ENCODE data around the gene COL2A1. TPM values are rescaled to one million over a fixed set of nuclear protein-coding genes. Genes with fewer than 3 reads are reported as not detected.

Gene COL2A1
- total RNA-seq, 1 experiment from 2014 or later: 1.4 TPM

DNA sequence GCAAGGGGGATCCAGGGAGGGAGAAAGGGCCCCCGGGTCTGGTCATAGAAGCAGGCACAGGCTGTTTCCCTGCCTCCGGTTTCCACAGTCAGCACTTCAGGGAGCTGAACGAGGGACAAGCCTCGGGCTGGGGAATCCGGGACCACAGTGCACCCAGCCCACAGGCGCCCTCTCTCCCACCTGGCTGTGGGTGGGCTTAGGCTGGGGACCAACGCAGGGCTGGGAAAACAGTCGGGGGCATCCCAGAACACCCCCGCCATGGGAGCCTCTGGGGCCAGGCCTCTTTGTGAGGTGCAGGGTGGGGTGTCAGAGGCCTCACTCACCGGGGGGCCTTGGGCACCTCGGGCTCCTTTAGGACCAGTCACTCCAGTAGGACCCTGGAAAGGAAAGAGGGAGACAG, 24.6 kb downstream of the COL2A1 start:
- no peaks in the 10 kb centered on the region for H3K9me3 ChIP-seq (ENCODE audit: control insufficient read depth, insufficient read depth, low read depth, low read length)
- POLR2A ChIA-PET: no interaction called here
- BruUV-seq (replicated peaks): no TSS peak
- ATAC-seq (no peak), DNase-seq (ENCODE audit: low read depth, low spot score) (no peak)
- in situ Hi-C loops (cut with HindIII; ENCODE audit: low pct_unique_long_range_greater_than_20kb, low sequenced_read_pairs): no loop called here
- CTCF ChIA-PET: no interaction called here
- intact Hi-C loops (cut with micrococcal nuclease; ENCODE audit: unreplicated experiment): no loop called here
- no peak overlapping the region for H3K27ac ChIP-seq (ENCODE audit: low read length)
- H3K36me3 ChIP-seq (ENCODE audit: control insufficient read depth, insufficient read depth, low read length): no peaks in the 10 kb centered on the region
- no peaks in the 10 kb centered on the region for H3K4me1 ChIP-seq (ENCODE audit: control insufficient read depth, insufficient read depth, low read length)
- H3K4me3 ChIP-seq (ENCODE audit: low read depth in 2 of 2, low read length in 2 of 2): no peak overlapping the region
- TF ChIP-seq POLR2AphosphoS5 (IDR thresholded peaks at IDR 0.05; ENCODE audit: low read depth, low read length) (no peak), SIN3A (IDR thresholded peaks at IDR 0.05; ENCODE audit: borderline replicate concordance, insufficient read depth, low read depth, low read length) (no peak), TCF7L2 (IDR thresholded peaks at IDR 0.05; ENCODE audit: low read depth, low read length) (no peak)
- TF ChIP-seq, protein P1, sequence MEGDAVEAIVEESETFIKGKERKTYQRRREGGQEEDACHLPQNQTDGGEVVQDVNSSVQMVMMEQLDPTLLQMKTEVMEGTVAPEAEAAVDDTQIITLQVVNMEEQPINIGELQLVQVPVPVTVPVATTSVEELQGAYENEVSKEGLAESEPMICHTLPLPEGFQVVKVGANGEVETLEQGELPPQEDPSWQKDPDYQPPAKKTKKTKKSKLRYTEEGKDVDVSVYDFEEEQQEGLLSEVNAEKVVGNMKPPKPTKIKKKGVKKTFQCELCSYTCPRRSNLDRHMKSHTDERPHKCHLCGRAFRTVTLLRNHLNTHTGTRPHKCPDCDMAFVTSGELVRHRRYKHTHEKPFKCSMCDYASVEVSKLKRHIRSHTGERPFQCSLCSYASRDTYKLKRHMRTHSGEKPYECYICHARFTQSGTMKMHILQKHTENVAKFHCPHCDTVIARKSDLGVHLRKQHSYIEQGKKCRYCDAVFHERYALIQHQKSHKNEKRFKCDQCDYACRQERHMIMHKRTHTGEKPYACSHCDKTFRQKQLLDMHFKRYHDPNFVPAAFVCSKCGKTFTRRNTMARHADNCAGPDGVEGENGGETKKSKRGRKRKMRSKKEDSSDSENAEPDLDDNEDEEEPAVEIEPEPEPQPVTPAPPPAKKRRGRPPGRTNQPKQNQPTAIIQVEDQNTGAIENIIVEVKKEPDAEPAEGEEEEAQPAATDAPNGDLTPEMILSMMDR (IDR thresholded peaks at IDR 0.05): no peak
- TF ChIP-seq, protein P2, sequence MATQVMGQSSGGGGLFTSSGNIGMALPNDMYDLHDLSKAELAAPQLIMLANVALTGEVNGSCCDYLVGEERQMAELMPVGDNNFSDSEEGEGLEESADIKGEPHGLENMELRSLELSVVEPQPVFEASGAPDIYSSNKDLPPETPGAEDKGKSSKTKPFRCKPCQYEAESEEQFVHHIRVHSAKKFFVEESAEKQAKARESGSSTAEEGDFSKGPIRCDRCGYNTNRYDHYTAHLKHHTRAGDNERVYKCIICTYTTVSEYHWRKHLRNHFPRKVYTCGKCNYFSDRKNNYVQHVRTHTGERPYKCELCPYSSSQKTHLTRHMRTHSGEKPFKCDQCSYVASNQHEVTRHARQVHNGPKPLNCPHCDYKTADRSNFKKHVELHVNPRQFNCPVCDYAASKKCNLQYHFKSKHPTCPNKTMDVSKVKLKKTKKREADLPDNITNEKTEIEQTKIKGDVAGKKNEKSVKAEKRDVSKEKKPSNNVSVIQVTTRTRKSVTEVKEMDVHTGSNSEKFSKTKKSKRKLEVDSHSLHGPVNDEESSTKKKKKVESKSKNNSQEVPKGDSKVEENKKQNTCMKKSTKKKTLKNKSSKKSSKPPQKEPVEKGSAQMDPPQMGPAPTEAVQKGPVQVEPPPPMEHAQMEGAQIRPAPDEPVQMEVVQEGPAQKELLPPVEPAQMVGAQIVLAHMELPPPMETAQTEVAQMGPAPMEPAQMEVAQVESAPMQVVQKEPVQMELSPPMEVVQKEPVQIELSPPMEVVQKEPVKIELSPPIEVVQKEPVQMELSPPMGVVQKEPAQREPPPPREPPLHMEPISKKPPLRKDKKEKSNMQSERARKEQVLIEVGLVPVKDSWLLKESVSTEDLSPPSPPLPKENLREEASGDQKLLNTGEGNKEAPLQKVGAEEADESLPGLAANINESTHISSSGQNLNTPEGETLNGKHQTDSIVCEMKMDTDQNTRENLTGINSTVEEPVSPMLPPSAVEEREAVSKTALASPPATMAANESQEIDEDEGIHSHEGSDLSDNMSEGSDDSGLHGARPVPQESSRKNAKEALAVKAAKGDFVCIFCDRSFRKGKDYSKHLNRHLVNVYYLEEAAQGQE (IDR thresholded peaks at IDR 0.05; ENCODE audit: insufficient read depth in 1 of 2, low read depth in 2 of 2, low read length in 1 of 2): no peak
- H3K27me3 ChIP-seq (ENCODE audit: control insufficient read depth, insufficient read depth, low read length): no peaks in the 10 kb centered on the region

DNA sequence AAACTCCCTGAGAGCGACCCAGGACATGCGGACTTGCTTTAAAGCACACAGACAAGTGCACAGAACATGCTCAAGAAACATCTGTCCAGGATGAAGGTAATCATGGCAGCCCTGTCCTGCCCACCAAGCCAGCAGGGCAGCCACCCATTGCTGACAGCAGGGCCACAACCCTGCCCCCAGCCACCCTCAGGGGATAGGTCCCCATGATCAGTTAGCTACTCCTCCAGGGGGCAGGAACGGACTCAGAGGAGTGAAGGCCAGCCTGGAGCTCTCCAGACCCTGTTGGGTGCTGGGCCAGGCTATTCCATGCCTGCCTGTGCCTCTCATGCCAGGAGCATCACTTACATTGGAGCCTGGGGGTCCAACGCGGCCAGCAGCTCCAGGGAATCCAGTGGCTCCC, 25.1 kb downstream of the COL2A1 start:
- Histone ChIP-seq H3K27me3 (ENCODE audit: control insufficient read depth, insufficient read depth, low read length) (no peaks in the 10 kb centered on the region), H3K4me1 (ENCODE audit: control insufficient read depth, insufficient read depth, low read length) (no peaks in the 10 kb centered on the region), H3K4me3 (ENCODE audit: low read depth in 2 of 2, low read length in 2 of 2) (no peak overlapping the region), H3K36me3 (ENCODE audit: control insufficient read depth, insufficient read depth, low read length) (no peaks in the 10 kb centered on the region), H3K27ac (ENCODE audit: low read length) (no peak overlapping the region), H3K9me3 (ENCODE audit: control insufficient read depth, insufficient read depth, low read depth, low read length) (no peaks in the 10 kb centered on the region)
- intact Hi-C loops (cut with micrococcal nuclease; ENCODE audit: unreplicated experiment): no loop called here
- CTCF ChIA-PET: no interaction called here
- BruUV-seq (replicated peaks): no TSS peak
- ATAC-seq: no peak
- POLR2A ChIA-PET: interaction anchor here (0.6 kb wide), 1 partner anchor 35 kb away, joined by 5 read pairs; no protein-coding TSS in a partner anchor
- in situ Hi-C loops (cut with HindIII; ENCODE audit: low pct_unique_long_range_greater_than_20kb, low sequenced_read_pairs): no loop called here
- TF ChIP-seq, protein P1 (IDR thresholded peaks at IDR 0.05): no peak
- TF ChIP-seq SIN3A (IDR thresholded peaks at IDR 0.05; ENCODE audit: borderline replicate concordance, insufficient read depth, low read depth, low read length) (no peak), POLR2AphosphoS5 (IDR thresholded peaks at IDR 0.05; ENCODE audit: low read depth, low read length) (no peak), TCF7L2 (IDR thresholded peaks at IDR 0.05; ENCODE audit: low read depth, low read length) (no peak)
- TF ChIP-seq, protein P2 (IDR thresholded peaks at IDR 0.05; ENCODE audit: insufficient read depth in 1 of 2, low read depth in 2 of 2, low read length in 1 of 2): no peak
- DNase-seq (ENCODE audit: low read depth, low spot score): no peak
